Smooth muscle cell (in vitro differentiated cells): Measurements from ENCODE around the gene FOXD4L1. TPM values are rescaled to one million over a fixed set of nuclear protein-coding genes. Genes with fewer than 3 reads are reported as not detected.
"Not testable (repeated sequence)": the region's sequence is repeated elsewhere in the genome, so short reads cannot be mapped to it uniquely, and the experiment has no call there.

ENCODE experiments used
- DNase-seq: peaks from one replicate; lab custom pipeline; 2025; ENCODE audit not compliant: unreplicated experiment; lab: John Stamatoyannopoulos, UW
- H2AFZ ChIP-seq: fragments of 200-600 bp; sonication (generic); 2 replicates; pipeline ENCODE4 v1.6.0; 2016; ENCODE audit warnings: antibody characterized with exemption, low read depth, mild to moderate bottlenecking
- H3F3A ChIP-seq: fragments of 200-600 bp; sonication (generic); 2 replicates; pipeline ENCODE4 v1.6.0; 2017; ENCODE audit warnings: antibody characterized with exemption, low read depth
- H3K27ac ChIP-seq: fragments of 200-600 bp; sonication (generic); 2 replicates; pipeline ENCODE4 v1.5.1; 2016; ENCODE audit warnings: low read depth, mild to moderate bottlenecking
- H3K27me3 ChIP-seq: fragments of 200-600 bp; sonication (generic); 2 replicates; pipeline ENCODE4 v1.6.1; 2016; ENCODE audit warnings: low read depth, mild to moderate bottlenecking
- H3K36me3 ChIP-seq: fragments of 200-600 bp; sonication (generic); 2 replicates; pipeline ENCODE4 v1.5.1; 2016; ENCODE audit warnings: low read depth
- H3K4me1 ChIP-seq: fragments of 200-600 bp; sonication (generic); 2 replicates; pipeline ENCODE4 v1.5.1; 2016; ENCODE audit warnings: low read depth
- H3K4me2 ChIP-seq: fragments of 200-600 bp; sonication (generic); 2 replicates; pipeline ENCODE4 v1.6.0; 2016; ENCODE audit warnings: mild to moderate bottlenecking
- H3K4me3 ChIP-seq: fragments of 200-600 bp; sonication (generic); 2 replicates; pipeline ENCODE4 v1.5.1; 2016; ENCODE audit warnings: mild to moderate bottlenecking
- H3K79me2 ChIP-seq: fragments of 200-600 bp; sonication (generic); 2 replicates; pipeline ENCODE4 v1.6.0; 2016; ENCODE audit warnings: low read depth, mild to moderate bottlenecking
- H3K9ac ChIP-seq: fragments of 200-600 bp; sonication (generic); 2 replicates; pipeline ENCODE4 v1.6.0; 2016; ENCODE audit warnings: low read depth
- H3K9me3 ChIP-seq: fragments of 200-600 bp; sonication (generic); replicated peaks from 2 replicates; pipeline ENCODE4 v1.5.1; 2016; ENCODE audit warnings: low read depth
- H4K20me1 ChIP-seq: fragments of 200-600 bp; sonication (generic); 2 replicates; pipeline ENCODE4 v1.6.0; 2016; ENCODE audit warnings: low read depth
- WGBS: methylation state at CpG from one replicate; pipeline ENCODE4 v1.1.7; 2016; ENCODE audit warnings: low lambda C conversion rate; 5-methylcytosine and 5-hydroxymethylcytosine counted together
- polyA plus RNA-seq: library from polyadenylated mRNA; unstranded; fragments of >200 nt; fragmentation: Nextera tagmentation; extraction: Ambion mirVana; gene quantifications from 2 replicates; pipeline ENCODE4 v1.2.1, GENCODE V29; 2016
- total RNA-seq: library from RNA; depleted of rRNA; stranded (reverse); fragments of >200 nt; gene quantifications from 2 replicates; pipeline ENCODE4 v1.2.3, GENCODE V29; 2014

The FOXD4L1 gene
- total and polyA plus RNA-seq, 2 experiments from 2014 or later, result not detected

DNA sequence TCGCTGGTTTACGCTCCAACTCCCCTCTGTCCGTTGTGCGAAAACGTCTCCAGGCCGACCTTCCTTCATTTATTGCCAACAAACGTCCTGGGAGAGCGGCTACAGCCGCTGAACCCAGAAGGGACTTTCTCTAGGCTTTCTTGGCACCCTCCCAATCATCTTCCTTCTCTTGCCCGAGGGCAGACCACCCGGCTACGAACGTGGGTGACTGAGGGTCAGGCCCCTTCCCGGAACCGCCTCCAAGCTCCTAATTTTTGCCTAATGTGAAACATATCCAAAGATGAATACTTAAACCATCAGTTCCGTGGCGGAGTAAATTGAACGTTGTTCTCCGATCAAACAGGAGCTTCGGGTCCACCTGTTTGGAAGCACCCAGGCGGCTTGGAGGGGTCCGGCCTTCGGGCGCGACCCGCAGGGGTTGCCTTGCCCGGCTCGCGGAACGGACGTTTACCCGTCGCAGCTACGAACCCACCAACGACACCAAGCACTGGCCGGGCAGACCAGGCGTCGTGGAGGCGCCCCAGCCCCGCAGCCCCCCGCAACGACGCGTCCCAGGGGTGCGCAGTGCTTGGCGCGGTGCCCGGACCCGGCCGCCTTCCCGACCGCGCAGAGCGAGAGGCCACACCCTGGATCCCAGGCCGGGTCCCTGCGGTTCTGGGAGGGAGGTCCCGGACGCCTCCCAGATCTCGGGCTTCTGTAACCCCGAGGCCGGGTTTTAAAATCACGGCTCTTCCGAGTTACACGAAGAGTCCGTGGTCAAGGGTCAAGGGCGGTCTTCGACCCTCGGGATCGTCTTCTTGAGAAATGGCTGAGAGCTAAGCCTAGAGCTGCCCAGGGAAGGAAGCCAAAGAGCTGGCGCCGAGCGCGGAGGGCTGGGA, 4.0 kb downstream of the FOXD4L1 start:
- H3K9ac ChIP-seq, H3F3A ChIP-seq, H3K79me2 ChIP-seq, H3K27ac ChIP-seq, H2AFZ ChIP-seq, H3K4me1 ChIP-seq, DNase-seq, H4K20me1 ChIP-seq, H3K36me3 ChIP-seq, H3K9me3 ChIP-seq: not testable (repeated sequence)
- peak overlapping the region; percentile 86 for H3K4me2 ChIP-seq
- 5% methylated on average over 33 of the region's 73 CpGs for WGBS
- H3K4me3 ChIP-seq, result peak overlapping the region; percentile 42
- peaks cover 49% of the 10 kb centered on the region for H3K27me3 ChIP-seq

DNA sequence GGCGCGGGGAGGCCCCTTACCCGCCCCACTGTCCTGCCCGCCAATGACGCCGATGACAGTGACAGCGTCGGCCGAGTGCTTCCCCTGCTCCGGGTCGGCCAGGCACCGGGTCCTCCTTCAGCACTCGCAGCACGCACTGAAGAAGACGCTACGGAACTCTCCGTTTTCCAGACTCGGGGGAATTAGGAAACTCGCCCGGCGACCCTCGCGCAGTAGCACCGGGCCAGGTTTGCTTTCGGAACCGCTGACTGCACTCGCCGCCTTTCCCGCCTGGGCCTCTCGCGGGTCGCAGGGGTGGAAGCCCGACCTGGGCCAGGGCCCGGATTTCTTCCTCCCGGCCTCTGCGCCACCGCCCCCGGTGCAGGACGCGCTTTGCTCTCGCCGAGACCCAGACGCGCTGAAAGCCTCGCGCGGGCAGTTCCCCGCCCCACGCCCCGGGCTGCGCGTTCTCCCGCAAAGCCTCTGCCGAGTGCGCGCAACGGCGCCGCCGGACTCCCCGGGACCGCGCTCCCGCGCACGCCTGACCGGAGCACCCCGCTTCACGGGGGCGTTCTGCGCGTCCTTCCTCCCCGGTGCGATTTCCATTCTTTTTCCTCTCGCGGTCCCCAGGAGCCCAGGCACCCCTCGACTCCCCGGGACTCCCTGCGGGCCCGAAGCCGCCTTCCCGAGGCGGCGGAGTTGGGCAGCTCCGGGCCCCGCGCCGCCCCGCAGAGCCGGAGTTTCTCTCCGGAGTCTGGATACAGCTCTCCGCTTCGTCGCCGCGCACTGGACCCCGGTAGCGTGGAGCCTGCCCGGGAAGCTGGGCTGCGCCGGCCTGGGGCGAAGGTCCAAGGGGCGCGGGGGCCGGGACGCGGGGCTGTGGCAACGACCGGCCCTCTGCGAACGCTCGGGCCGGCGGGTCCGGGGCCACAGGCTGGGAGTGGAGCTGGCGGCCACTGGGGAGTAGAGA, 4.9 kb downstream of the FOXD4L1 start:
- H3K27me3 ChIP-seq, result peaks cover 56% of the 10 kb centered on the region
- not testable (repeated sequence) for H4K20me1 ChIP-seq, H3K79me2 ChIP-seq, H3F3A ChIP-seq, H3K9me3 ChIP-seq, H3K4me1 ChIP-seq, H3K27ac ChIP-seq, H3K9ac ChIP-seq, H3K36me3 ChIP-seq, H2AFZ ChIP-seq, DNase-seq
- H3K4me3 ChIP-seq, result peak overlapping the region; percentile 42
- H3K4me2 ChIP-seq, result peak overlapping the region; percentile 86
- under 1% methylated on average over 38 of the region's 116 CpGs for WGBS

DNA sequence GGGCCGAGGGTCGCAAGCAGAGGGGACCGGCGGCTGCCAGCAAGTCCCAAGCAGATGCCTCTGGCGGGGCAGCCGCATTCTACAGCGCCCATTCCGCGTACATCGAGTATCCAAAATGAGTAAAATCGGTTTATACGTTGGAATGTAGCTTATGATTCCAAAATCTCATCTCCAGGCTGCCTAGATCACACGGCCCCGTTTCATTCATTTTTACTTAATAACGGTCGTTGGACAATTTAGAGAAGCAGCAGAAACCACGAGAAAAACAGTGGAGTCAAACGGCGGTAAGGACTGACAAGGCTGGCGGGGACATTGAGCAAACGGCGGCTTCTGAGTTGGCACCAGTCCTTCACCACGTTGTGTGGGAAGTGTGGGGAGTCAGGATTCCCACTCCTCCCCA, 5.6 kb downstream of the FOXD4L1 start:
- H3K4me2 ChIP-seq, H3K9ac ChIP-seq, H3K27ac ChIP-seq, H3K4me3 ChIP-seq, H3K4me1 ChIP-seq, DNase-seq, H3F3A ChIP-seq, H3K36me3 ChIP-seq, H3K79me2 ChIP-seq, H4K20me1 ChIP-seq, H2AFZ ChIP-seq, H3K9me3 ChIP-seq: not testable (repeated sequence)
- peaks cover 55% of the 10 kb centered on the region for H3K27me3 ChIP-seq
- WGBS, result 11% methylated on average over 20 of the region's 23 CpGs

DNA sequence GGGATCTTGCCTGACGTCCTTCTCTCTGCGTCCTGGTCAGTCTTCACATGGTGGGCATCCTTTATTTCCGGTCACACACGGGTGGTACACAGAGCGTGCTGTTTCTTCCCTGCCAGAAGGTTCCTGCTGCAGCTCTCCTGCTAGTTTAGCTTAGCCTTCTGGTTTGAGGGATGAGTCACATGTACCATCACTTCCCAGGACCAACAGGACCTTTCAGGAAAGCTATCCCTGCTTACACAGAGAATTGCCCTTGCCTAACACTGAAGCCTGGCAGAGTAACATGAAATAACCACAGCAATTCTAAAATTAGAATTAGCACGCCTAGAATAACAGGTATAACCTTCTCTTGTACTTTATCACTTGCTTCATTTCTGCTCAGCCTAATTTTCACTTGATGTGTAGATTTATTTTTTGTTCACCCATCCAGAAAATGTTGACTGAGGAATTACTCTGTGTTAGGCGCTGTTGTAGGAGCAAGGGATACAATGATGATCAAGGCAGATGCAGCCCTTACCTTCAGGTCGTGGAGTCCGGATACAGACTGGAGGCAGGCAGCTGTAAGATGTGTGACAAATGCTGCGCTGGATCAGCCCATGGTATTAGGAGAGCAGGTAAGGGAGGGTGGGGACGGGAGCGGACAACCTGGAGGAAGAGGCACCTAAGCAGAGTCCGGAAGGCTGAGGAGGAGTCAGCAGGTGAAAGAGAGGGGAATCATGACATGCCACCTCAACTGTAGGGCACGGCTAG, 9.1 kb downstream of the FOXD4L1 start:
- not testable (repeated sequence) for H3K9ac ChIP-seq, H3K9me3 ChIP-seq, H3K4me3 ChIP-seq, H3F3A ChIP-seq, DNase-seq, H2AFZ ChIP-seq, H4K20me1 ChIP-seq, H3K36me3 ChIP-seq, H3K4me1 ChIP-seq, H3K27ac ChIP-seq, H3K79me2 ChIP-seq, H3K4me2 ChIP-seq
- WGBS, result 51% methylated on average over 12 of the region's 14 CpGs
- H3K27me3 ChIP-seq, result peaks cover 52% of the 10 kb centered on the region

DNA sequence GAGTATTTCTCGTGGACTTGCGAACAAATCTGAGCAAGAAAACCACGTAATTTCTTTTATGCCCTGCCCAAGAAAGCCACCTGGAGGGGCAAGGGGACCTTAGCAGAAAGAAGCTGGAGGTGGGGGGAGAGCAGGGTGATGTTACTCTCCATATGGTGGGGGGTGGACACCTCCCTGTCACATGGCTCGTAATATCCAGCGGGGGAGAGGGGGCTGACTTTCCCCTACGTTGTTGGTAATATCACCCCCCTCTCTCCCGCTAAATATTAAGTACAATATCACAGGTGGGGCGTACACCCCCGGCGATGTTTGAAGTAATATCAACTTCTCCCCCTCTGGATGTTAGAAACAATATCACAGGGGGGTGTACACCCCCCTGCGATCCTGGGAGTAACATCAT, 9.7 kb downstream of the FOXD4L1 start:
- not testable (repeated sequence) for DNase-seq, H3K4me3 ChIP-seq, H3F3A ChIP-seq, H3K79me2 ChIP-seq, H2AFZ ChIP-seq, H4K20me1 ChIP-seq, H3K9ac ChIP-seq, H3K4me2 ChIP-seq, H3K27ac ChIP-seq, H3K36me3 ChIP-seq, H3K9me3 ChIP-seq, H3K4me1 ChIP-seq
- H3K27me3 ChIP-seq, result peaks cover 46% of the 10 kb centered on the region
- WGBS, result 69% methylated on average over 11 of the region's 11 CpGs

DNA sequence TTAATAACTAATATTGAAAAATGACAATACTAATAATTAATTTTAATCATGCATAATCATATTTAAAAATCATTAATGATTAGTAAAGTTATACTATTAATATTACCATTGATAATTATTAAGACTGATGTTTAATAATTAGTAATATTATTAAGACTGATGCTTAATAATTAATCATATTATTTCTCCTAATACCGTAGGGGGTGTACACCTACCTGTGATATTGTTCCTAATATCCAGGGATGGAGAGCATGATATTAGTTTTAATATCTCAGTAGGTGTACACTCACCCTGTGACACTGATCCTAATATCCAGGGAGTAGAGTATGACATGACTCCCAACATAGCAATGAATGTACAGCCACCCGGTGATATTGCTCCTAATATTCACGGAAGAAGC, 12.4 kb downstream of the FOXD4L1 start:
- 95% methylated on average over 3 of the region's 3 CpGs for WGBS
- H2AFZ ChIP-seq, H3K9ac ChIP-seq, H3K4me3 ChIP-seq, H4K20me1 ChIP-seq, DNase-seq, H3K4me2 ChIP-seq, H3F3A ChIP-seq, H3K4me1 ChIP-seq, H3K79me2 ChIP-seq, H3K36me3 ChIP-seq, H3K27ac ChIP-seq, H3K9me3 ChIP-seq: not testable (repeated sequence)
- peaks cover 31% of the 10 kb centered on the region for H3K27me3 ChIP-seq

DNA sequence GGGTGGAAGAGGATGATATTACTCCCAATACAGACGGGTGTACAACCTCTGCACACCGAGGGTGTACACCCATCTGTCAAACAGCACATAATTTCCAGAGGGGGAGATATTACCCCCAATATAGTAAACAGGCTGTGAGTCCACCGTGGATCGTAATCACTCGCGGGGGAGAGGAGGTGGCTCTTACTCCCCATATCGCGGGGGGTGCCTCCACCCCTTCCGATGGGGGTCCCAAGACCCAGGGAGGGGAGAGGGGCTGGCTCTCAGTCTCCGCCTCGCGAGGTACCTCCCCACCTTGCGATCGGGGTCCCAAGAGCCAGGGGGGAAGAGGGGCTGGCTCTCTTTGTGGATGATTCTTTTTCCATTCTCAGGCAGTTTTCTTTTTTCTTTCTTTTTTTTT, 13.4 kb downstream of the FOXD4L1 start:
- H3K4me2 ChIP-seq, DNase-seq, H3K9me3 ChIP-seq, H2AFZ ChIP-seq, H3K4me1 ChIP-seq, H3K36me3 ChIP-seq, H3K79me2 ChIP-seq, H4K20me1 ChIP-seq, H3K27ac ChIP-seq, H3K4me3 ChIP-seq, H3F3A ChIP-seq, H3K9ac ChIP-seq: not testable (repeated sequence)
- H3K27me3 ChIP-seq, result peaks cover 27% of the 10 kb centered on the region
- 84% methylated on average over 14 of the region's 14 CpGs for WGBS

DNA sequence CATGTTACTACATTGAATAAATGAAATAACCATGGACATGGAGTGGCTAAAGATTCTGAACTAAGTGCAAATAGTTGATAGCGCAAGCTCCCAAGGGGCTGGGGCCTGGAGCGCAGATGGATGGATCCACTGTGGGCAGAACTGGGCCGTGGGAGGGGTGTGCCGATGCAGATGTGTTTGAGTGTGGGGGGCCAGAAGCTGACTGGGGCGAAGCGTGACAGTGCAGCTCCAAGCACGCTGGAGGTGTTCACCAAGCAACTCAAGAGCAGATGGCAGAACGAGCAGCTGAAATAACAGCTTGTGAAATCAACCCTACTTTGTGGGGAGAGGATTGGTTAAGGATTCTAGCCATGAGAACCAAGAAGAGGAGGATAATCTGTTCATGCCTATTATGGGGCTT, 17.0 kb downstream of the FOXD4L1 start:
- H2AFZ ChIP-seq, H3K36me3 ChIP-seq, H3K9me3 ChIP-seq, H3F3A ChIP-seq, H3K4me2 ChIP-seq, DNase-seq, H3K4me3 ChIP-seq, H3K79me2 ChIP-seq, H3K4me1 ChIP-seq, H4K20me1 ChIP-seq, H3K9ac ChIP-seq, H3K27ac ChIP-seq: not testable (repeated sequence)
- H3K27me3 ChIP-seq, result peaks cover 11% of the 10 kb centered on the region
- WGBS, result 86% methylated on average over 8 of the region's 8 CpGs
